IPS-11a (cell line): Measurements from ENCODE around the gene FNBP1L.
"Not testable (repeated sequence)": the region's sequence is repeated elsewhere in the genome, so short reads cannot be mapped to it uniquely, and the experiment has no call there.

ENCODE experiments used
- H3K4me3 ChIP-seq: one replicate; pipeline ENCODE4 v1.5.1; 2013; ENCODE audit warnings: low read depth, low read length, control low read depth

FNBP1L gene

DNA sequence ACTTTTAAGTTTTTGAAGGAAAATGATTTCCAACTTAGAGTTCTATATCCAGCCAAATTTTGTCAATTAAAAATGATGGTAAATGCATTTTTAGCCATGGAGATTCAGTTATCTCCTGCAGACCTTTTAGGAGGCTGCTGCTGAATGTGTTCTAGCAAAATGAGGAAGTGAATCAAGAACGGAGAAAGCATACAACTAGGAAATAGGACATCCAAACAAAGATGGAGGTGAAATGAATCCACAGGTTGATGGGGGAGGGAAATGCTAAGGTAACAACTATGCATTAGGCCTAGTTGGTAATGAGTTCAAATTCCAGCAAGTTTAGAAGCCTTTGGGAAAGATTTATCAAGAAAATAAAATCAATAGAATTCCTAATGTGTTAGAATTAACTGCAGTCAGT, 80.5 kb downstream of the FNBP1L start:
- no peak overlapping the region for H3K4me3 ChIP-seq

DNA sequence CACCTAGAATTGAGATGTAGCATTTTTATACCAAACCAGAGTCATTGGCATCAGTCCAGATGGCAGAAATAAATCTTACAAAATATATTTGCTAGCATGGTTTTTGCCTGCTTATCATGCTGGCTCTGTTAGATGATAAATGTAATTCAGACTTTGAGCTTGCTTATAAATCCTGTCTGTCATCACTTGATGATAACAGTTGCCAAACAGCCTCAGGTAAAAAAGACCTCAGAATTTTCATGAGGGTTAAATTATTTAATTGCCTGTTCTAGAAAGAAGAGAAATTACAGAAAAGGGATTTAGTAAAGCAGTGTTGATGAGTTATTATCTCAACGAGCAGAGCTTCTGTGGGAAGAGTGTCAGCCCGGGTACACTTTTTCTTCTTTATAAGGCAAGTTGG, 83.3 kb downstream of the FNBP1L start:
- H3K4me3 ChIP-seq, result no peak overlapping the region

- H3K4me3 ChIP-seq, result no peak overlapping the region
Observed at GRCh38 chr1:93532780-93533378, 85.0 kb downstream of the FNBP1L start.

- no peak overlapping the region for H3K4me3 ChIP-seq
Observed at GRCh38 chr1:93533677-93534076, 85.8 kb downstream of the FNBP1L start.

DNA sequence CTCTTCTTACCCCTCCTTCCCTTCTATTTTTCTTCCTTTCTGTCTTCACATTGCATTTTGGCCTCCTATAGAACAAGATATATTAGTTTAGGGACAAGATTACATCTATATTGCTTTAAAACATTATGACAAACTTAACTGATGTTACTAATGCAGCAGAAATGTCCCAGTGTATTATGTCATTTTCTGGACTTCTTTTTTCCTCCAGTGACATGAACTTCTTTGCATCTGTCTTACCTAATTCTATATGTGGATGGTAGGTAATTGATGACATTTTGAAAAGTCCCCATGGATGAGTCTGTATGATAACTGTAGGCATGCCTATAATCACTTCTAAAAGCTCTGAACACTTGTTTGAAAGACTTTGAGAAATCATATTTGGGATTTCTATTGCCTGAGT, 89.5 kb downstream of the FNBP1L start:
- no peak overlapping the region for H3K4me3 ChIP-seq

DNA sequence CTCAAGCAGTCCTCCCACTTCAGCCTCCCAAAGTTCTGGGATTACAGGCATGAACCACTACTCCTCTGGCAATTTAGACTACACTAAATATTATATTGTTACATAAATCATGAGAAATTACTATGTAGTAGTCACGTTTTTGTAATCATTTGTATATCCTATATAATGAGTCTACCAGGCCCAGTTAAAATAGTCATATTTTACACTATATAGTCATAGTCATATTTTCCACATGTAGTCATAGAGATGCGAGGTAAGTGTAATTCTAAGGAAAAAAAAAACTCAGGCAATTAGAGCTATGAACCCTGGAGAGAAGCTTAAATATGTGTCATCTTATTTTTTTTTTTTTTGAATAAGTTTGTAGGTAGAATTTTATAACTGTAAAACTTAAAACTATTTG, 90.0 kb downstream of the FNBP1L start:
- H3K4me3 ChIP-seq, result no peak overlapping the region

- H3K4me3 ChIP-seq, result no peak overlapping the region
Observed at GRCh38 chr1:93541045-93541444, 93.1 kb downstream of the FNBP1L start.

DNA sequence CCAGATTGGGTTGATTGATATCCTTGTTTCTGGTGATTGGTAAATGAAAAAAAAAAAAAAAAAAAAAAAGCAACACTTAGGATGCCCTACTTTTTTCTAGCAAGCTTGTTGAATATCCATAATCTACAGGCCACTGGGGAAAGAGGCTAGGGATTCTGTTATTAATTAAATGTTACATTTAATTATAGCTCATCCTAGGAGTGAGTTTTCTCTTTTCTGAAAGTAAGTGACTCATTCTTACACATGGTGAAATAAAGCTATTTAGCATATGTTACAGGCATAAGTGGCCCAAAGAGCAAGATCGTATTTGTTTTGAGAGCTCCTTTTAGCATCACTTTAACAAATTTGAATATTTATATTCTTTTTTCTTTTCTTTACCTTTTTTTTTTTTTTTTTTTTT, 94.5 kb downstream of the FNBP1L start:
- H3K4me3 ChIP-seq, result no peak overlapping the region

- no peak overlapping the region for H3K4me3 ChIP-seq
Observed at GRCh38 chr1:93546162-93546863, 98.4 kb downstream of the FNBP1L start.

DNA sequence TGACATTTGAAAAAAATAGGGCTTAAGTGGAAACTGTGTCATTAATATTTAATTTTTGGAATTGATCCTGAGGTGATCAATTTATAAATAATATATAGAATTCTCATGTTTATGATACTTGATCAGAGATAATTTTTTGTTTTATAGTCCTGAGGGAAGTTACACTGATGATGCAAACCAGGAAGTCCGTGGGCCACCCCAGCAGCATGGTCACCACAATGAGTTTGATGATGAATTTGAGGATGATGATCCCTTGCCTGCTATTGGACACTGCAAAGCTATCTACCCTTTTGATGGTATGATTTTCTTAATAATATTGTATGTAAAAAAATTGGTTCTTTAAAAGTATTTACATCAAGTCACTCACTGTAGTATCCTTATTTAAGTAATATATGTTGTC, 101.2 kb downstream of the FNBP1L start:
- H3K4me3 ChIP-seq, result no peak overlapping the region

DNA sequence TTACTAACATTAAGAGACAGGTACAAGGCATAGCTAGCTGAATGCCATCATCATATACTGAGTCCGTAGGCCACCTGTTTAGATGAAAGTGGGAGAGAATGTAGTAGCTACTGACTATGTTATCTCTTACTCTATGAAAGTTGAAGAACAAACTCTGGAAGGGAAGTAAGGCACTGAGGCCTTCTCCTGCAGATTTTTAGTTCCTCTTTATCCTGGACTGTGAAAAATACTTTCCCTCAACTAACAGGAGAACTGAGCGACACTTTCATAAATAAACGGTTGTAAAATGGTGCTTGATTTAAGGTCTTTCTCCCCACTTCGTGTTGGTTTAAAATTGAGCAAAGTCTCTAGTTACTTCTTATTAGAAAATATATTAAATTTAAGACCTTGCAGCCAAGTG, 101.9 kb downstream of the FNBP1L start:
- H3K4me3 ChIP-seq, result no peak overlapping the region

- no peak overlapping the region for H3K4me3 ChIP-seq
Observed at GRCh38 chr1:93552741-93553455, 105.0 kb downstream of the FNBP1L start.

- not testable (repeated sequence) for H3K4me3 ChIP-seq
Observed at GRCh38 chr1:93553886-93554490, 106.1 kb downstream of the FNBP1L start.

- H3K4me3 ChIP-seq, result no peak overlapping the region
Observed at GRCh38 chr1:93554883-93555872, 107.3 kb downstream of the FNBP1L start.

DNA sequence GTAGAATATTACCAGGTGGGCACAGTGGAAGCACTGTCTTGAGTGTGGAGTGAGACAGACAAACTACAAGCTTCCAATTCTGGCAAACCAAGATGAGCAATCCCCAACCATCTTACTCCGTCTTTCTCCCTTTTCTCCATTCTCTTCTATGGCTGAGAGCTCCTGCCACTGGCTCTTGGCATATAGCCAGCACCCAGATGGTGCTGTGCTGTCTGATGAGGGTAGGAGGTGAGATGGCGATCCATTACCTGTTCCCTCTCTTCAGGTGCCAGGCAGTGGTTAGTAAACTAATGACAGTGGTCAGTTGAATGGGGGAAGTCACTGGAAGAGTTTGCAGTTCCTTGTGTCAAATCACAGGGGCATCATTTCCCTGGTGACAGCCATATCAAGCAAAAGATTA, 108.4 kb downstream of the FNBP1L start:
- H3K4me3 ChIP-seq, result no peak overlapping the region

- H3K4me3 ChIP-seq, result no peak overlapping the region
Observed at GRCh38 chr1:93559045-93559444, 111.1 kb downstream of the FNBP1L start.

DNA sequence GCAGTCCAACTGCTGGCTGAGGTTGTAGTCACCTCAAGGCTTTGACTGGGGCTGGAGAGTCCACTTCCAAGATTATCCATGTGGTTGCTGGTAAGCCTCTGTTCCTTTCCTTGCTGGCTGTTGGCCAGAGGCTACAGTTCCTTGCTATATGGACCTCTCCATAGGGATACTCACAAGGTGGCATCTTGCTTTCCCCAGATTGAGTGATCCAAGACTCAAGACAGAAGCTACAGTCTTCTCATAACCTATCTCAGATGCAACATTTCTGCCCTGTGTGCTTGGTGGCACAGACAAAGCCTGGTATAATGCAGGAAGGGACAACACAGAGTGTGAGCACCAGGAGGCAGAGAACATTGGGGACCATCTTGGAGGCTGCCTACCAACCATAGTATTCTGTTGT, 111.8 kb downstream of the FNBP1L start:
- no peak overlapping the region for H3K4me3 ChIP-seq

GRCh38 chr1:93565496-93566206, 117.7 kb downstream of the FNBP1L start:
- no peak overlapping the region for H3K4me3 ChIP-seq

- no peak overlapping the region for H3K4me3 ChIP-seq
Observed at GRCh38 chr1:93566227-93566626, 118.3 kb downstream of the FNBP1L start.
